H1 (cell line): Measurements from ENCODE around the gene ZBTB42. TPM values are rescaled to one million over a fixed set of nuclear protein-coding genes. Genes with fewer than 3 reads are reported as not detected.

ENCODE experiments used
- CTCF ChIA-PET: fragments of 300-600 bp; sonication (Branson Sonifier 250); formaldehyde crosslinking; loops from one replicate; lab custom pipeline; 2021; ENCODE audit not compliant: partially characterized antibody; lab: Charles Lee
- POLR2A ChIA-PET: fragments of 300-600 bp; sonication (Branson Sonifier 250); formaldehyde crosslinking; loops from one replicate; lab custom pipeline; 2021; ENCODE audit warnings: inconsistent platforms; ENCODE audit not compliant: partially characterized antibody; lab: Charles Lee
- DNase-seq, 2 experiments: peaks; one replicate each; pipeline versions ENCODE4 v3.0.0 to v3.0.0-alpha.2; 2010 to 2022; ENCODE audit warnings: low spot score in 2 of 2, low read depth in 1 of 2, mixed read lengths in 1 of 2
- FAIRE-seq: peaks from 2 replicates; lab custom pipeline; 2011; peaks lifted over from hg19 to GRCh38; lab: Jason Lieb, UNC
- H2AFZ ChIP-seq: 2 replicates; pipeline ENCODE4 v1.8.1; 2012; ENCODE audit warnings: low read length, inconsistent platforms
- H2AK5ac ChIP-seq: 2 replicates; pipeline ENCODE4 v1.6.1; 2013; ENCODE audit warnings: low read depth, low read length
- H2BK120ac ChIP-seq: replicated peaks from 2 replicates; pipeline ENCODE3; 2013; ENCODE audit warnings: low read depth, low read length, inconsistent platforms
- H2BK12ac ChIP-seq: 2 replicates; pipeline ENCODE4 v1.6.1; 2013; ENCODE audit warnings: low read depth, low read length
- H2BK15ac ChIP-seq: 2 replicates; pipeline ENCODE4 v1.6.1; 2013; ENCODE audit warnings: low read length
- H2BK20ac ChIP-seq: 2 replicates; pipeline ENCODE4 v1.6.1; 2013; ENCODE audit warnings: low read length
- H2BK5ac ChIP-seq: 2 replicates; pipeline ENCODE4 v1.6.1; 2013; ENCODE audit warnings: low read depth, low read length
- H3K14ac ChIP-seq: 2 replicates; pipeline ENCODE4 v1.6.1; 2013; ENCODE audit warnings: inconsistent platforms; ENCODE audit not compliant: insufficient read length
- H3K18ac ChIP-seq: 2 replicates; pipeline ENCODE4 v1.6.1; 2013; ENCODE audit warnings: low read length; ENCODE audit errors: extremely low read depth
- H3K23ac ChIP-seq: 2 replicates; pipeline ENCODE4 v1.6.1; 2013; ENCODE audit warnings: inconsistent platforms; ENCODE audit not compliant: insufficient read length
- H3K23me2 ChIP-seq: 2 replicates; pipeline ENCODE4 v1.6.1; 2013; ENCODE audit warnings: low read depth, low read length
- H3K27ac ChIP-seq: 2 replicates; pipeline ENCODE4 v1.6.1; 2011; ENCODE audit warnings: low read depth, low read length, inconsistent platforms
- H3K27me3 ChIP-seq, 4 experiments: replicated peaks in 1 of 4; 1 replicate in 1 of 4; 2 replicates in 3 of 4; pipeline versions ENCODE4 v1.6.1 to v1.8.1; 2011 to 2013; ENCODE audit warnings: low read length in 3 of 4, mild to moderate bottlenecking in 3 of 4, inconsistent platforms in 2 of 4, mixed read lengths in 2 of 4, moderate library complexity in 1 of 4; ENCODE audit not compliant: control insufficient read depth in 3 of 4, insufficient read depth in 3 of 4; ENCODE audit errors: extremely low read depth in 1 of 4
- H3K36me3 ChIP-seq, 4 experiments: 2 replicates each; pipeline versions ENCODE4 v1.6.1 to v1.8.1; 2011 to 2013; ENCODE audit warnings: mild to moderate bottlenecking in 4 of 4, low read length in 3 of 4, moderate library complexity in 2 of 4, control low read depth in 1 of 4, inconsistent platforms in 1 of 4; ENCODE audit not compliant: insufficient read depth in 4 of 4, control insufficient read depth in 2 of 4
- H3K4ac ChIP-seq: replicated peaks from 2 replicates; pipeline ENCODE3; 2013; ENCODE audit warnings: low read length, low read depth, mixed read lengths, inconsistent platforms; ENCODE audit not compliant: insufficient read length
- H3K4me1 ChIP-seq, 4 experiments: replicated peaks in 1 of 4; 1 replicate in 1 of 4; 2 replicates in 3 of 4; pipeline versions ENCODE4 v1.6.1 to v1.8.1; 2011 to 2013; ENCODE audit warnings: low read length in 3 of 4, inconsistent platforms in 2 of 4, mixed read lengths in 1 of 4; ENCODE audit not compliant: insufficient read depth in 4 of 4, control insufficient read depth in 3 of 4
- H3K4me2 ChIP-seq, 2 experiments: 2 replicates each; pipeline versions ENCODE4 v1.6.1 to v1.8.1; 2011 to 2013; ENCODE audit warnings: low read depth in 2 of 2, low read length in 2 of 2, control low read depth in 1 of 2, inconsistent platforms in 1 of 2, mild to moderate bottlenecking in 1 of 2; ENCODE audit not compliant: insufficient read depth in 1 of 2
- H3K4me3 ChIP-seq, 4 experiments: fragments of 200-600, 300-600 bp in 1 of 4; sonication (generic), shearing (Covaris generic), sonication (Bioruptor Twin) in 1 of 4; 2 replicates each; pipeline versions ENCODE4 v1.5.1 to v1.8.1; 2011 to 2016; ENCODE audit warnings: low read length in 4 of 4, low read depth in 3 of 4, control low read depth in 2 of 4, inconsistent platforms in 2 of 4, mild to moderate bottlenecking in 2 of 4, mixed read lengths in 1 of 4, moderate library complexity in 1 of 4; ENCODE audit not compliant: insufficient read depth in 2 of 4; ENCODE audit errors: extremely low read depth in 1 of 4
- H3K56ac ChIP-seq: replicated peaks from 2 replicates; pipeline ENCODE3; 2013; ENCODE audit warnings: low read depth, mild to moderate bottlenecking, mixed read lengths, low read length, inconsistent platforms; ENCODE audit not compliant: insufficient read length
- H3K79me1 ChIP-seq: 2 replicates; pipeline ENCODE4 v1.6.1; 2013; ENCODE audit warnings: low read depth, low read length, control low read depth
- H3K79me2 ChIP-seq, 2 experiments: 2 replicates each; pipeline versions ENCODE4 v1.6.1 to v1.8.1; 2012 to 2013; ENCODE audit warnings: low read length in 2 of 2, mild to moderate bottlenecking in 2 of 2, inconsistent platforms in 1 of 2; ENCODE audit not compliant: insufficient read depth in 2 of 2, control insufficient read depth in 1 of 2
- H3K9ac ChIP-seq, 4 experiments: replicated peaks in 1 of 4; 1 replicate in 1 of 4; 2 replicates in 3 of 4; pipeline versions ENCODE4 v1.6.1 to v1.8.1; 2011 to 2013; ENCODE audit warnings: low read depth in 3 of 4, low read length in 3 of 4, control low read depth in 2 of 4, mild to moderate bottlenecking in 2 of 4, moderate library complexity in 2 of 4, inconsistent platforms in 1 of 4; ENCODE audit errors: extremely low read depth in 1 of 4
- H3K9me3 ChIP-seq, 2 experiments: 2 replicates each; pipeline versions ENCODE4 v1.6.1 to v1.8.1; 2012 to 2013; ENCODE audit warnings: mild to moderate bottlenecking in 2 of 2, moderate library complexity in 2 of 2, control low read depth in 1 of 2, inconsistent platforms in 1 of 2, low read depth in 1 of 2, low read length in 1 of 2, mixed read lengths in 1 of 2; ENCODE audit not compliant: insufficient read depth in 2 of 2
- H4K20me1 ChIP-seq, 2 experiments: replicated peaks in 1 of 2; 2 replicates each; pipeline versions ENCODE3 to v1.8.1; 2011 to 2013; ENCODE audit warnings: inconsistent platforms in 2 of 2, low read length in 2 of 2, mild to moderate bottlenecking in 1 of 2; ENCODE audit not compliant: insufficient read depth in 2 of 2, control insufficient read depth in 1 of 2
- H4K5ac ChIP-seq: 2 replicates; pipeline ENCODE4 v1.6.1; 2013; ENCODE audit warnings: low read length, low read depth, mixed read lengths, inconsistent platforms; ENCODE audit not compliant: insufficient read length
- H4K8ac ChIP-seq: 2 replicates; pipeline ENCODE4 v1.8.0; 2013; ENCODE audit warnings: mild to moderate bottlenecking, moderate library complexity, low read length, inconsistent platforms; ENCODE audit not compliant: insufficient read depth; ENCODE audit errors: extremely low read depth
- H4K91ac ChIP-seq: replicated peaks from 2 replicates; pipeline ENCODE3; 2013; ENCODE audit warnings: low read length, mixed read lengths, inconsistent platforms; ENCODE audit not compliant: insufficient read length
- CHD2 ChIP-seq: IDR thresholded peaks from 2 replicates; pipeline ENCODE4 v1.6.1; 2012; ENCODE audit warnings: low read length, improper control_type of control experiment
- EZH2 ChIP-seq: fragments of 200-600 bp; sonication (generic); IDR thresholded peaks from 2 replicates; pipeline ENCODE4 v1.7.1; 2012; ENCODE audit warnings: low read depth, mild to moderate bottlenecking, moderate library complexity, low read length, inconsistent platforms; ENCODE audit not compliant: severe bottlenecking
- KDM1A ChIP-seq: fragments of 200-600, 300-600 bp; sonication (generic); IDR thresholded peaks from 2 replicates; pipeline ENCODE4 v1.7.1; 2016; ENCODE audit warnings: mild to moderate bottlenecking, low read length, borderline replicate concordance
- MAX ChIP-seq: IDR thresholded peaks from 2 replicates; pipeline ENCODE4 v1.6.1; 2012; ENCODE audit warnings: inconsistent platforms
- PHF8 ChIP-seq: fragments of 200-600 bp; sonication (generic); conservative IDR thresholded peaks from 2 replicates; pipeline ENCODE4 v1.7.1; 2012; ENCODE audit warnings: low read depth, mild to moderate bottlenecking, inconsistent platforms, low read length, moderate library complexity
- POLR2AphosphoS5 ChIP-seq: IDR thresholded peaks from 2 replicates; pipeline ENCODE4 v1.6.1; 2011; ENCODE audit warnings: low read depth, low read length
- POU5F1 ChIP-seq: IDR thresholded peaks from 2 replicates; pipeline ENCODE4 v1.6.1; 2011; ENCODE audit warnings: low read depth, mild to moderate bottlenecking, low read length, moderate library complexity
- RFX5 ChIP-seq: IDR thresholded peaks from 2 replicates; pipeline ENCODE4 v1.6.1; 2011; ENCODE audit warnings: low read depth, low read length, improper control_type of control experiment, borderline replicate concordance
- SIRT6 ChIP-seq: IDR thresholded peaks from one replicate; pipeline ENCODE4 v1.7.1; 2012; ENCODE audit warnings: low read length, inconsistent platforms
- SIX5 ChIP-seq: IDR thresholded peaks from 2 replicates; pipeline ENCODE4 v1.6.1; 2011; ENCODE audit warnings: mild to moderate bottlenecking, low read depth, low read length
- SP4 ChIP-seq: IDR thresholded peaks from 2 replicates; pipeline ENCODE4 v1.6.1; 2012; ENCODE audit warnings: low read length, inconsistent platforms
- TAF1 ChIP-seq: IDR thresholded peaks from 2 replicates; pipeline ENCODE4 v1.6.1; 2011; ENCODE audit warnings: mild to moderate bottlenecking, low read depth, low read length
- TAF7 ChIP-seq: optimal IDR thresholded peaks from 2 replicates; pipeline ENCODE3; 2011; ENCODE audit warnings: low read depth, mild to moderate bottlenecking, inconsistent platforms, low read length, moderate library complexity, borderline replicate concordance
- TBP ChIP-seq: IDR thresholded peaks from 2 replicates; pipeline ENCODE4 v1.6.1; 2011; ENCODE audit warnings: low read depth, low read length, improper control_type of control experiment
- ZNF274 ChIP-seq: IDR thresholded peaks from 2 replicates; pipeline ENCODE4 v1.7.0; 2012; ENCODE audit warnings: low read length, borderline replicate concordance; ENCODE audit errors: extremely low read depth
- WGBS, 2 experiments: shearing (Covaris generic) in 1 of 2; methylation state at CpG; one replicate each; pipeline versions ENCODE4 v1.1.6 to v1.1.7; 2013 to 2015; ENCODE audit warnings: low lambda C conversion rate in 2 of 2, mixed read lengths in 2 of 2, inconsistent platforms in 1 of 2, low coverage in 1 of 2, missing lambda C conversion rate in 1 of 2; ENCODE audit not compliant: insufficient replicate concordance in 2 of 2, insufficient coverage in 1 of 2, insufficient read length in 1 of 2; ENCODE audit errors: extremely low coverage in 1 of 2, missing lambda C conversion rate in 1 of 2; 5-methylcytosine and 5-hydroxymethylcytosine counted together
- polyA plus RNA-seq, 7 experiments: library from polyadenylated mRNA; depleted of rRNA in 3 of 7; stranded (reverse) in 5 of 7; unstranded in 2 of 7; fragments of >200 nt in 5 of 7; fragments of 200-250 nt in 2 of 7; gene quantifications; 1 replicate in 5 of 7; 2 replicates in 1 of 7; 4 replicates in 1 of 7; pipeline versions ENCODE4 v1.2.1 to v1.2.3, GENCODE V29; 2011 to 2013; ENCODE audit warnings: missing spikeins in 2 of 7, mixed read lengths in 2 of 7
- total RNA-seq: library from RNA; stranded (reverse); fragmentation: NEBNext Ultra II Directional; extraction: Animal tissue kit (Norgen Biotek cat#: 25700); gene quantifications from 2 replicates; pipeline ENCODE4 v1.2.1, GENCODE V29; 2021

Gene ZBTB42
- total and polyA plus RNA-seq, 2 of the 8 experiments (the other 6 are each of a cell fraction or from before 2014, with no cell fraction given), result 2.8 to 3.1 TPM

- H2BK120ac ChIP-seq, result no peak overlapping the region
- no peaks in the 10 kb centered on the region for H3K27me3 ChIP-seq
- H3K79me2 ChIP-seq, result peaks cover 10 to 51% of the 10 kb centered on the region in 2 experiments; a peak in 3 of 4 replicates
- H3K4me3 ChIP-seq, result no peak overlapping the region
- H4K91ac ChIP-seq, result no peak overlapping the region
- H4K8ac ChIP-seq, result no peak overlapping the region
- no peak overlapping the region for H3K27ac ChIP-seq
- H2BK15ac ChIP-seq, result no peak overlapping the region
- no peak overlapping the region for H3K9ac ChIP-seq
- peaks cover 0 to 9% (median 5%) of the 10 kb centered on the region in 4 experiments; a peak in 6 of 7 replicates for H3K4me1 ChIP-seq
- no peak overlapping the region for H2BK20ac ChIP-seq
- H3K4me2 ChIP-seq, result no peak overlapping the region
- peaks cover 5 to 14% of the 10 kb centered on the region in 2 experiments for H3K9me3 ChIP-seq
- H3K14ac ChIP-seq, result no peak overlapping the region
- no peak overlapping the region for H2AFZ ChIP-seq
- H3K18ac ChIP-seq, result no peak overlapping the region
- H2BK5ac ChIP-seq, result no peak overlapping the region
- peaks cover 5% of the 10 kb centered on the region; the same call in 1 of the 2 replicates for H3K23me2 ChIP-seq
- H3K36me3 ChIP-seq, result peaks cover 8 to 36% (median 23%) of the 10 kb centered on the region in 4 experiments; a peak in 7 of 8 replicates
- no peak overlapping the region for H3K23ac ChIP-seq
- H2BK12ac ChIP-seq, result no peak overlapping the region
- WGBS, 2 experiments, result 92% methylated on average over 11 of the region's 11 CpGs; no CpG with 5 or more reads in 1 of the 2 experiments
- H3K79me1 ChIP-seq, result peaks cover 32% of the 10 kb centered on the region
- H4K20me1 ChIP-seq, result peaks cover 27 to 55% of the 10 kb centered on the region in 2 experiments
- H3K4ac ChIP-seq, result no peak overlapping the region
- CTCF ChIA-PET, result interaction anchor here (0.8 to 2.6 kb wide), 7 partner anchors 13 to 67 kb away, joined by 3 to 9 read pairs (median 4); partner anchors contain the start of gene ADSS1
- no peak for FAIRE-seq
- POLR2A ChIA-PET, result interaction anchor here (0.9 to 1.3 kb wide), 3 partner anchors 11 to 45 kb away, joined by 3 to 7 read pairs (median 3); partner anchors contain the start of gene ZBTB42
- no peak for DNase-seq
- H4K5ac ChIP-seq, result no peak overlapping the region
- H2AK5ac ChIP-seq, result no peak overlapping the region
- no peak overlapping the region for H3K56ac ChIP-seq
- TF ChIP-seq TAF7 (no peak), SIX5 (no peak), PHF8 (no peak), ZNF274 (no peak), KDM1A (no peak), RFX5 (no peak), MAX (no peak), CHD2 (no peak), TBP (no peak), SP4 (no peak), SIRT6 (no peak), POU5F1 (no peak), TAF1 (no peak), POLR2AphosphoS5 (no peak), EZH2 (no peak)
Observed at GRCh38 chr14:104755621-104756020, 45.3 kb upstream of the ZBTB42 start.
